HG03139 (cell line): ENCODE measurements around the gene PLD5.
"Not testable (repeated sequence)": the region's sequence is repeated elsewhere in the genome, so short reads cannot be mapped to it uniquely, and the experiment has no call there.

Experiments used
- ATAC-seq: cut with Tn5 transposase; IDR thresholded peaks from one replicate; pipeline ENCODE4 v1.9.1; 2021; ENCODE audit not compliant: unreplicated experiment

Gene PLD5

DNA sequence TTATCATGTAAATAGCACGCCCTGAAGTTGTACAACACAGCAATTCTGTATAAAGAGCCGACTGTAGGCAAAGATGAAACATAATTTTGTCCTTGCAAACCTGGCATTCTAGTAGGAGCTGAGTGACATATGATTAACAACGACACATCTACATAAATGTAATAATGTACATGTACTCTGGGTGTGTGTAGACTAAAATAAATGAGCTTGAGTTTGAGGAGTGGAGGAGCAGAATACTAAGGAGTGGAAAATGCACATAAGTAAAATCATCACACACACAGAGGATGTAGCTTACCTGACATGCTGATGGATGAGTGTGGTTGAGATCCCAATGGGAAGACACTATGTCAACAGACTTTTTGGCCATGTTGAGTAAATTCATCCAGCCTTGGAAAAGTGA lies 236.4 kb downstream of the PLD5 start:
- not testable (repeated sequence) for ATAC-seq

DNA sequence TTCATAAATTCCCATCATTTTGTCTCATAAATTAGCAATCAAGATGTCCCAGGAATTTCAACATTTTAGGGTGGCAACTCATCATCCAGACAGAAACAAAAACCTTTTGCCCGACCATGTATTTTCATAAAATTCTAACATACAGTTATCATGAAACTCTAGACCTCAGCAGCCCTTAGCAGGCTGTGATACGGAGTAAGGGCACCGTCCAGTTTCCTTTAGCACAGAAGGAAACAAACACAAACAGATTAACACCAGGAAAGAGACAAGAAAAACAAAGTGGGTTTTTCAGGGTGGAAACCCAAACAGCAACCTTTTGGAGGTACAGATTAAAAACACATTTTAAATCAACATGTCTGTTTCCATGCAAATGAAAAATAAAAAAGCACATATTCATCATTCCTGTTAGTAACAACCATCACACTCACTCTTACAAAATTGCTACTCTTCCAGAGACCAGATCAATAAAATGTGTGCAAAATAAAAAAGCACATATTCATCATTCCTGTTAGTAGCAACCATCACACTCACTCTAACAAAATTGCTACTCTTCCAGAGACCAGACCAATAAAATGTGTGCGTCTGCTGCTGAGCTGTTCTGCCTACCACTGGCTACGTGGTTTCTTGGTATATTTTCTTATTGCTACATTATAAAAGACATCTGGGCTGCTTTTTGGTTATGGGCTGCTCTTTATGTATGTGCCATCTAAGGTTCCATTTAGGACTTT lies 241.6 kb downstream of the PLD5 start:
- not testable (repeated sequence) for ATAC-seq

DNA sequence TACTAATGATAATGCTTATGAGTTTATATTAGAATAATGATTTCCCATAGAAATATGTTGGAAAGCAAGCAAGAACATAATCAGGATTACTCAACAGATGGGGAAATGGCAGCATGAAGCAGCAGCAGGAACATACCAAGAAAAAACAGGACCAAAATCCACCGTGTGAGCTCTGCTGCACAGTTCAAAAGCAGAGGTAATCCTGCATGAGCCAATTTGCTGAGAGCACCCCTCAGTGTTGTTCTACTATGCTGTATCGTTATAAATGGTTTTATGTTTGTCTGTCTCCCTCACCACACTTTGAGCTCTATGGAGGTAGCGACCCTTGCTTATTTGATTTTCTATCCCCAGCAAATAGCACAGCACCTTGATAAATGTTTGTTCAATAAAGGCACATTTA lies 246.1 kb downstream of the PLD5 start:
- ATAC-seq, result not testable (repeated sequence)

DNA sequence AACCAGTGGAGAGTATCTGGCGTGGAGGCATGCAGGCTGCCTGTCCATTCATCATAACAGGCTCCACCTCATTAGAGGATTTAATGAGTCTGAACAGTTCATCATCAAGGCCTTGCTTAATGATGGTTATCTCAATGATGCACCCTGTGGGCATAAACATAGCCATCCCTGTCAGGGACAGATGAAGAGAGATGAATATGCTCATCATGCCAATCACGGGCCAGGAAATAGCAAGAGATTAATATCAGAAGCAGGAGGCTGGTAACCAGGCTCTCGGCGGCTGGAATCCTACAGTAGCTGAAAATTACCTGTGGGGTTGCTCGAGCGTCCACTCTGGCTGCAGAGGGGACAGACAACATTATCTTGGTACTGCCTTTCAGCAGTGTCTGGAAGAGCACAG lies 247.7 kb downstream of the PLD5 start:
- not testable (repeated sequence) for ATAC-seq

DNA sequence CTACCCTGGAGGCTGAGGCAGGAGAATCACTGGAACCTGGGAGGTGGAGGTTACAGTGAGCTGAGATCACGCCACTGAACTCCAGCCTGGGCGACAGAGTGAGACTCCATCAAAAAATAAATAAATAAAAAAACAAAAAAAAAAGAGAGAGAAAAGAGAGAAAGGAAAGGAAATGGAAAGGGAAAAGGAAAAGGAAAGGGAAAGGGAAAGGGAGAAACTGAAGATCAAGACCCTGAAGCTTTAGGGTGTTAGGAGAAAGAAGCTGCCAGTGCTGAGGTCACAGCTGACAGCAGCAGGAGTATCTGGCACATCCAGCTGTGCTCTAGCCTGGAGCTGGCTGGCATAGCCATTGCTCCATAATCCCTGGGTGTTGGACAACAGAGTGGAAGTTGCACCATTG lies 257.5 kb downstream of the PLD5 start:
- ATAC-seq, result not testable (repeated sequence)

DNA sequence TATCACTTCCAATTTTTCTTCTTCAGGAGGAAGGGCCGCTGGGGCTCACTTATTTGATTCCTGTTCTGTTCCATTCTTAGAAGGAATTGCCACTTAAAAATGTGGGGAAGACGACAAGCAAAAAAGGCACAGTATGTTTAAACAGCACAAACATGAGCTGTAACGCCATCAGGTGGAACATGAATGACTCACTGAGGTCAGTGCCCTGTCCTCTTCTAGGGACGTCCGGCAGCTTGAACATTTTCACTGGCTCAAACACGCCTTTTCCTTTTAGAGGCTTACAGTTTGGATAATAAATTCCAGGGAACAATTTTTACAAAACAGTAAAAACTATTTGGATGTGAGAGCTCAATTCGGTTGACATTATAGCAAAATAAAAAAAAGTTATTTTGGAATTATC lies 260.1 kb downstream of the PLD5 start:
- ATAC-seq, result not testable (repeated sequence)

DNA sequence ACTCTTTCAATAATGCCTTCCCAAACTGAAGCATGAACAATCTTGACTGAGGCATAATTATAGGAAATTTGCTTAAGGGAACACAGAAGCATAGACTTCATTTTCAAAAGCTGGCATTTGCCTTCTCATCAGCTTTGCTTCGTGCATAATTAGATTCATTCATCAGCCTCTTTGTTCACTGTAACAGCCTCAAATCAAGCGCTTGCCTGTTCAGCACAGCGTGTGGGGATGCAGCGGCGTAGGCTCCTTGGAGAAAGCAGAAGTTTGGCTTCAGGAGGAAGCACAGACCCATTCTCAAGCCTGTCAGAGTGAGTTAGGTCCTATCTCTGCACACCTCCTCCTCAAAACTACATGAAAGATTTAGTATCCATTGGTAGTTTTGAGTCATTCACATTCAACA lies 279.2 kb downstream of the PLD5 start:
- no peak for ATAC-seq

DNA sequence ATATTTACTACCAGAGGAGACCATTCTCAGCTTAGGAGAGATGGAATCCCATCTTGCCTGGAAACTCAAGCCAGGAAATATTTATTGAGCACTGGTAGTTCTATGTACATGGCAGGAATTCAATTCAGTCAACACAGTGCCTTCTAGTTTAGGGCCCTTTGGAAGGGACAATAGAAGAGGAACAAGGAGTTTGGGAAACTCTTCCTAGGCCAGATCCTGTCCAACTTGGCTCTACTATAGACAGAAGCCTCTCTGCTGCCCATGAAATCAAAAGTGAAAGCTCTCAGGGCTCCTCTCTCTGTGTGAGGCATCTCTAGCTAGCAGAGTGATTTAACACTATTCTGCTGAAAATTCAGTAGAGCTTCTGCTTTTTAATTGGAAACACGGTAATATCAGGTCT lies 281.0 kb downstream of the PLD5 start:
- ATAC-seq, result peak; percentile 93

DNA sequence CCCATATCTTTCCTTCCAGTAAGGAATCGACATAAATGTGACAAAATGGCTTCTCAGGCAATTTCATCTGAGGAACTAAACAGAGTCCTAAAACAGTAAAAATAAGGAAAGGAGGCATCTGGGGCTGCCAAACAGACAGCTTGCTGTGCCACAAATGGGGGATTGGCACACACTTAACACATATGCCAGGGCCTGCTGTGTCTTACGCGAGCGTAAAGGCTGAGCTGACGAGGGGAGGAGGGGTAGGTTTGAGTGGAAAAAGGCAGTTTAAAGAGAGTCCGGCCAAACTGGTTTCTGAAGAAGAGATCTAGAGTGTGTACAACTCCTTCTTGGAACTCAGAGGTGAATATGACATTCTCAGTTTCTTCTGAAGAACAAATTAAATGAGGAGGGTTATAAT lies 281.5 kb downstream of the PLD5 start:
- ATAC-seq, result no peak

DNA sequence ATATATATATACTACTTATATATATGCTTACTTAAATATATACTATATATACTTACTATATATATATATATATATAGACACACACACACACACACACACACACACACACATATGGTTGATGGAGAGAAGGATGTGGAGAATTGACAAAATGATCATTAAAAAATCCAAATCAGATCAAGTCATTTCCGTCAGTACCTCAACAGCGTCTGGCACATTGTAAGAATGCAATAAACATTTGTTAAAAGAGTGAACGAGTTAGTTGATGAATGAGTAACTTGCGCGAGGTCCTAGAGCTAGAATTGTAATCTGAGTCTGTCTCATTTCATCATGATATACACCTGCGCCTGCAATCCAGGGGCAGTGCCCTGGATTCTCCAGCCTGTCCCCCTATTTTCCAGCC lies 282.6 kb downstream of the PLD5 start:
- ATAC-seq, result no peak

DNA sequence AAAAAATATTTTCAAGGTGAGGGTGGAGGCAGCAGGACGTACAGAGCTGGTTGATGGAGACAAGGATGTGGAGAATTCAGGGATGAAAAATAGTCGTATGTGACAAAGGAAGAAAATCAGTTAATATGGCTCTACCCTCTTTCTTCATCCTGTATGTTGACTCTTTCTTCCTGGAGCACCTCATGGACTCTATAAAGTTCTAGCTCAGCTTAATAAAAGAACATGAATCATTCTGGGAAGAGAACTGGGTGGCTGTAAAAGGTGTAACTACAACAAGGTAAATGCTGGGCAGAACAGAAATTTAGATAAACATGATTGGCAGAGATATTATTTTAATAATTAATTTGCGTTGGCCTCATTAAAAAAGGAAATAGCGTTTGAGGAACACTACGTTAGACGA lies 283.8 kb downstream of the PLD5 start:
- ATAC-seq, result no peak

DNA sequence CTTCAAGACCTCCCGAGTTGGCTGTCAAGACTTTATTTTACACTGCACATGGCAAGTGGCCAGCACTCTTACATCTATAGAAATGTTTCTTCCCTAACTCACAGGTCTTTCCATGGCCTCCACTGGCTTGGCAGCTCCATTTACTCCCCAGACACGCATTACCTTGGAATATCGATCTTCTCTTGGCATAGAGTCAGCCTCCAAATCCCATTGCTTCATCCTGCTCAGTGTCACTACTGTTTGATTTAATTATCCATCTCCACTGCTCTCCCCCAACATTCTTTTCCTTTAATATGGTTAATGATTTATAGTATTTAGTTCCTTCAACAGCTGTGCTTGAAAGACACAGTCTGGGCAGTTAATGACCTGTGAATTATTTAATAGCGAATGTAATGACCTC lies 284.4 kb downstream of the PLD5 start:
- ATAC-seq, result no peak

DNA sequence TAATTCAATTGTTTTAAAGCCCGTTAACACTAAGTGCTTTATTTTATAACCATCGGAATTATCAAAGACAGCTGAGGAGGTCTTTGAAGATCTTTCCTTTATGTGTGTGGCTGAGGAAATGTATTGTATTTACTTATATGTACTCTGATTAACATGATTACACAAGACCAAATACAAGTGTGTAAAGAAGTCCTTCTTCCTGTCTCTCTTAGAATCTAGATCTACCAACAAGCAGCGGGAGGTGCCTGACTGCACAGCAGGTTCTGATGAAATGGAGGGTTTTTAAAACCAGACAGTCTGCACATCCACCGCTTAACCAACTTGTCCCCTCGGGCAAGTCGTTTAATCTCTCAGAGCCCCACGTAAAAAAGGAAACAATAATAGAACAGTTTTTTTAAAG lies 285.1 kb downstream of the PLD5 start:
- no peak for ATAC-seq

DNA sequence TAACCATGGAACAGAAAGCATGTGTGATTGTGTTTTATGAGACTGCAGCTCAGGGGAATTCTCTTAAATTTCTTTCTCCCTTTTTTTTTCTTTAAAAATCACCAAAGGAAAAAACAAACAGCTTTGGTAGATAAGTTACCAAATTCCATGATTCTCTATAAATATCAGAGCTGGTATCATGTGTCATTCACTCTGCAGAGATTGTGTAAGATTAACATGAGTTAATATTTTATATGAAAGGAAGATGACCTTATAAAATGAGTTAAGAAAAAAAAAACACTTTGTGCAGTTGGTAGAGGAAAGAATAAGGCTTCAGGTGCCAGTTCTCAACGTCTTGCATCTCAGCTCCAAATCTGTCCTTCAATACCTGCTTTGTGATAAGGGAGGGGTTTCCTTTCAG lies 287.4 kb downstream of the PLD5 start:
- no peak for ATAC-seq

DNA sequence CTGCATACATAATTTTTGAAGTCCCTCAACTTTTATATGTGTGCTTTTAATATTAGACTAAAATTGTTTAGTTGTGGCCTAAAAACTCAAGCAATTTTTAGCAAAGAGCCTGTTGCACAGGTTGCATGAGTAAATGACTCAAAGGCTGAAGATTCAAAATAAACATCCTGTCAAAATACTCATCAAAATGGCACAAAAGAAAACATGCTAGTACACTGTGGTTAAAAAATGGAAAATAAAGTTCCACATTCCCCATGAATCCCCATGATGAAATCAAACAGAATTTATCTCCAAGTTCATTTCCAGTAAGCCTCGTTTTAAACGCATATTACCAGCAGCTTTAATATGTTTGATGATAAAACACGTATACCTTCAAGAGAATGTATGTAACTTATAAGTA lies 295.5 kb downstream of the PLD5 start:
- ATAC-seq, result no peak

DNA sequence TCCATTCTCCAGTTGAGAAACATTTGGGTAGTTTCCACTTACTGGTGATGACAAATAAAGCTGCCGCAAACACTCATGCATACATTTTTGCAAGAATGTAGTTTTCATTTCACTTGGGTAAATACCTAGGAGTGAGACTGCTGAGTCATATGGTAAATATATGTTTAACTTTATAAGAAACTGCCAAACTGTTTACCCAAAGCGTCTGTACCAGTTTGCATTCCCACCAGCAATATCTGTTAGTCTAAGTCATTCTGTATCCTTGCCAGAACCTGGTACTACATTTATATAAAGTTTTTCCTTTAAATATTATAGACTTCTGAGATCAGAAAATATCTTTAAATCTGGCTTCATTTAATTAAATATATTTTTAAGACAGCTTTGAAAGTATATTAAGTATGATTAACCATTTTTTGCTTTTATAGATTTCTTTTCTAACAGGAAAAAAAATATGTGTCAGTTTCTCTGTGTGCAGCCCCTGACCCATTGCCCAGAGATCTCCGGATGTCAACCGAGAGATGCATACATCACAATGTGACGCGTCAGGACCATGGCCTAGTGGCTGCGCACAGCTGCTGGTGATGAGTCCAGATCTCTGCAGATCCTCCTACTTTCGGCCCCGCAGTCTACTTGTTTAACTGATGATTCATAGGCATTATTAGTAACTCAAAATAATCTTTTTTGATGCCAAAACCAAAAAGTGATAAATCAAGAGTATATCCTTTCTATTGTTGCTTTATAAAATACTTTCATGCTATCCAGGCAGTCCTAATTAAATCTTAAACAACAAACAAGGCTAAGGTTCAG lies 298.5 kb downstream of the PLD5 start:
- ATAC-seq, result no peak

DNA sequence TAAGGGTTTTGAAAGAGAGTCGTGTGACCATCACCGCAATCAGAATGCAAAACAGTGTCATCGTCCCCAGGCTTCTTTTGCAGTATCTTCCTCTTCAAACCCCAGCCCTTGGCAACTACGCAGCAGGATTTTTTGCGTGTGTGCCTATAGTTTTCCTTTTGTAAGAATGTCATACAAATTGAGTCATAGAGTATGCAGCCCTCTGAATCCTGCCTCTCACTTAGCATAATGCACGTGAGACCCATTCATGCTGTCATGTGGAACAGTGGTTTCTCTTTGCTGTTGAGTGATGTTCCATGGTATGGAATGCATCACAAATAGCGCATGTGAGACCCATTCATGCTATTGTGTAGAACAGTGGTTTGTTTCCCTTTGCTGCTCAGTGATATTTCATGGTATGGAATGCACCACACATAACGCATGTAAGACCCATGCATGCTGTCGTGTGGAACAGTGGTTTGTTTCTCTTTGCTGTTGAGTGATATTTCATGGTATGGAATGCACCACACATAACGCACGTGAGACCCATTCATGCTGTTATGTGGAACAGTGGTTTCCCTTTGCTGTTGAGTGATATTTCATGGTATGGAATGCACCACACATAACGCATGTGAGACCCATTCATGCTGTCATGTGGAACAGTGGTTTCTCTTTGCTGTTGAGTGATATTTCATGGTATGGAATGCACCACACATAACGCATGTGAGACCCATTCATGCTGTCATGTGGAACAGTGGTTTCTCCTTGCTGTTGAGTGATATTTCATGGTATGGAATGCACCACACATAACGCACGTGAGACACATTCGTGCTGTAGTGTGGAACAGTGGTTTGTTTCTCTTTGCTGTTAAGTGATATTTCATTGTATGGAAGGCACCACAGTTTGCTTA lies 299.4 kb downstream of the PLD5 start:
- not testable (repeated sequence) for ATAC-seq

DNA sequence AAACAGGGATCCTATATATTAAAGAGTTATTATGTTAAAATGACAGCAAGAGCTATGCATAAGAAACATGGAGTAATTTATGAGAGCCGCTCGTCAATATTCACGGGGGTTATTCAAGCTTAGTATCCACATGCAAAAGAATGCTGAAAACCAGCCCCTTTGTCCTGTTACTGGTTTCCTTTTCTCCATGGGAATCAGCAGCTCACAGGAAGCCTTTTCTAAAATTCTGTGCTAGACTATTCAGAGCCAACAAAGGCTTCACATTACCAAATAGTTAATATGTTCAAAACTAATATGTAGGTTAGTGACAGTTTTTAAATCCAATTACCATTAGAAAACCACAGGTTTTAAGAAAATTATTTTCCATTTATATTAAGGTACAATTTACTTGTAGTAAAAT lies 300.0 kb downstream of the PLD5 start:
- ATAC-seq, result no peak

DNA sequence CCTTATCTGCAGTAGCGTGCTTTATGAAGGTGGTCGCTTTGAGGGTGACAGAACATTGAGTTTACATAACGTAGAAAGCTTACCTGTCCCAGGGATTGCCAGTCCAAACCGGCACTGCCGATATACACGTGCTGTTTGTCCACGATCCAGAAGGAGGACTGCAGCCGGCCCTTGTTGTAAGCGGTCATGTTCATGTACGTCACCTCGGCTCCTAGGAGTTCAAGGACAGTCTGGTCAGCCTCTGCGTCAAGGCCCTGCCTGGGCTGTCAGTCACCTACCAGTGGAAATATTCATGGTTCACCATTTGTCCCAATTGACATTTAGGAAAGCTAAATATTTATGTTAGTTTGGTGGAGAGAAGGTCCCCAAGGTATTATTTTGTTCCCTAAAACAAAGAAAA lies 304.6 kb downstream of the PLD5 start:
- ATAC-seq, result no peak

DNA sequence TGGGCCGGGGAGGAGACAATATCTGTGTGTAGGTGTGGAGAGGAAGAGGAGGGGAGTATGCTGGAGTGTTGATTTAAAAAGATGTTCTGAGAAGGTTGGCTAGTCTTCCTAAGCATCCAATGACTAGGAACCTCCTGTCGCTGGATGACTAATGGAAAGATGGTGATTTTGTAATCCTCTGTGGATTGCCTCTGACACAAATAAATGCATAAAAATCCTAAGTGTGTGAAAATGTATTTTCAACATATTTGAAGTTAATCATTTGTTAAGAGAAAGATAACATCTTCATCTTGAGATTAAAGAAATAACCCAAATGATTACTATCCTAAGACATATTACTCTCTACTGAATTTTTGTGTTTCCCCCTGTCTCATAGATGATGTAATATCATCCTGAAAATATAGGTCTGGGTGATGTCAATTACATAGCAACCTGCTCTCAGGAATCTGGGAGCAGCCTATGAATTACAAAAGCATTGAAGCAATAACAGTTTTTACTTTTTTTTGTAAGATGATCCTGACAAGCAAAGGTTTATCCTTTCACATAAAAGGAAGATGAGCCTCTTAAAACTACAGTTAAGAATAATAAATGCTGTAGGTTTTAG lies 305.1 kb downstream of the PLD5 start:
- no peak for ATAC-seq

DNA sequence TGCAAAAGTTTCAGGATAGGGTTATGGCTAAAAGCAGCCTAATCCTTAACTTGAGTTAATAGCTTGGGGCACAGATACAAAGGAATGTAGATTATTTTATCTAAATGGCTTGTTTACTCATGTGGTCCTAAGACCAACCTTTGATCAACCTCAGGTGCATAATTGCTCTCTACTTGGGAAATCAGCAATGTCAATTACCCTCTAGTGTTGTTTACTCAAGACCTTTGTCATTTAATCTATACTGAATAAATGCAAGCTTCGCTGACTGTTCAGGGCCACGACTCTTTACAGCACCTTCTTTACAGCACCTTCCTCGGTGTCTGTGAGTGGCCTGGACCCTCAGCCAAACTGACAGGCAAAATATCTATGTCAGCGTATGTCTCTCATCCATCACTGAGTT lies 308.1 kb downstream of the PLD5 start:
- no peak for ATAC-seq
